GM19328 (cell line): Measurements from ENCODE around the gene PTPRD.
A peak's percentile ranks its signal among the peaks of the same experiment; 100 is the strongest.

ENCODE experiments used
- ATAC-seq: cut with Tn5 transposase; IDR thresholded peaks from one replicate; pipeline ENCODE4 v1.9.1; 2021; ENCODE audit warnings: mild to moderate bottlenecking, moderate library complexity; ENCODE audit not compliant: unreplicated experiment

The PTPRD gene

GRCh38 chr9:9917400-9917799, 695.4 kb downstream of the PTPRD start:
- no peak for ATAC-seq

- ATAC-seq: no peak
These were observed 698.6 kb downstream of the PTPRD start for GRCh38 chr9:9914174-9914573.

DNA sequence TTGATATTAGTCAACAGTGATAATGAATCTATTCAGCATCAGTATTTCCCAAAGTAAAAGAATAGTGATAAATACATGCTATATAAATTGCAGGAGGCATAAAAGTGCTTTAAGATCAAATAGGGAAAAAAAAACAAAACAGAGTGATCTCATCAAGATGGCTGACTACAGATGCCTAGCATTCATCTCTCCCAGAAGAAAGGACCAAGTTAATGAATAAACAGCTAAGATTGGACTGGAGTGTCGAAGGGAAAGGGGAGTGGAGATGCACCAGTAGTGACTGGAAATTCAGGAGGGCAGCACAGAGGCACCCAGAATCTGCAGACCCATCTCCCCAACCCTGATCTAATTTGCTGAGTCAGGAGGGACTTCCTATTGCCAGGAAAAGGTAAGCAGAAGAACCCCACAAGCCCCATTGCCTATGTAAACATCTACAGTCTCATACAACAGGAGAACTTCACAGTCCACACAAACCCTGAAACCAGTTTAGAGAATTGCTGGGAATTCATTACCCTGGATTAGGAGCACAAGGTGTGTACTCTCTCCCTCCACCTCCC, 699.4 kb downstream of the PTPRD start:
- ATAC-seq: no peak

- ATAC-seq: no peak
These were observed 700.3 kb downstream of the PTPRD start for GRCh38 chr9:9912459-9912858.

GRCh38 chr9:9905736-9906135, 707.1 kb downstream of the PTPRD start:
- no peak for ATAC-seq

DNA sequence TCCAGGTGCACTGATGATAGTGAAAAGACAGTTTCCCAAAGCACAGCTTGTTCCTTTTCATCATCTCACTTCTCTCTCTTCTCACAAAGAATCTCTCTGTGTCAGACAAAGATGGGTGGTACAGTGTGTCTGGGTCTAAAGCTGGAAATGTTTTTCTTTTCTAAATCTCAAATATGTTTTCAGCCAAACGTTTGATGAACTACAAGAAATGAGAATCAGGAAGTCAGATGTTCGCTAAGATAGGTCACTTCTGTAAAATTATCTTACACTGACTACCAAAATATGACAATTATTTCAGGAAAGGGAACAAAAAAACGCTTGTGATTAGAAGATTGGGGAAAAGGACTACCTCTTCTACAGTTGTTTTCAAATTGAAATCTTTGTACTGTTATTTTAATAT, 708.8 kb downstream of the PTPRD start:
- ATAC-seq: no peak

- ATAC-seq: no peak
These were observed 711.2 kb downstream of the PTPRD start for GRCh38 chr9:9901624-9902023.

GRCh38 chr9:9893837-9894236, 719.0 kb downstream of the PTPRD start:
- no peak for ATAC-seq

- ATAC-seq: no peak
These were observed 720.6 kb downstream of the PTPRD start for GRCh38 chr9:9892217-9892616.

DNA sequence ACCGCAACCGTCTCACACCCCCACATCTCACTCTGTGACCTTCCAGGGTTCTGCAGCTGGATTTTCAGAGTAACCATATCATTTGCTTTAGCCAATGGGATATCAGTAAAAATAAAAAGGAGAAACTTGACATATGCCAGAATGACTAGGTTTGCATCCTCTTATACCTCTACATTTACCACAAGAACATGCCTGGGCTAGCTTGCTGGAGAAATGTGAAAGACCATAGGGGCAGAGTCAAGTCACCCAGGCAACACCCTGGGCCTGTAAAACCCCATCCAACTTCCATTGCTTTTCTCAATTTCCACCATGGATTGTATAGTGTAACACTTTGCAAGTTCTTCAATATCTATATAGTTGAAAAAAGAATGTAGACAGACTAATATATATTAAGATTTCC, 731.1 kb downstream of the PTPRD start:
- ATAC-seq: no peak

GRCh38 chr9:9874270-9874669, 738.5 kb downstream of the PTPRD start:
- ATAC-seq: no peak

- no peak for ATAC-seq
These were observed 750.5 kb downstream of the PTPRD start for GRCh38 chr9:9862235-9862810.

DNA sequence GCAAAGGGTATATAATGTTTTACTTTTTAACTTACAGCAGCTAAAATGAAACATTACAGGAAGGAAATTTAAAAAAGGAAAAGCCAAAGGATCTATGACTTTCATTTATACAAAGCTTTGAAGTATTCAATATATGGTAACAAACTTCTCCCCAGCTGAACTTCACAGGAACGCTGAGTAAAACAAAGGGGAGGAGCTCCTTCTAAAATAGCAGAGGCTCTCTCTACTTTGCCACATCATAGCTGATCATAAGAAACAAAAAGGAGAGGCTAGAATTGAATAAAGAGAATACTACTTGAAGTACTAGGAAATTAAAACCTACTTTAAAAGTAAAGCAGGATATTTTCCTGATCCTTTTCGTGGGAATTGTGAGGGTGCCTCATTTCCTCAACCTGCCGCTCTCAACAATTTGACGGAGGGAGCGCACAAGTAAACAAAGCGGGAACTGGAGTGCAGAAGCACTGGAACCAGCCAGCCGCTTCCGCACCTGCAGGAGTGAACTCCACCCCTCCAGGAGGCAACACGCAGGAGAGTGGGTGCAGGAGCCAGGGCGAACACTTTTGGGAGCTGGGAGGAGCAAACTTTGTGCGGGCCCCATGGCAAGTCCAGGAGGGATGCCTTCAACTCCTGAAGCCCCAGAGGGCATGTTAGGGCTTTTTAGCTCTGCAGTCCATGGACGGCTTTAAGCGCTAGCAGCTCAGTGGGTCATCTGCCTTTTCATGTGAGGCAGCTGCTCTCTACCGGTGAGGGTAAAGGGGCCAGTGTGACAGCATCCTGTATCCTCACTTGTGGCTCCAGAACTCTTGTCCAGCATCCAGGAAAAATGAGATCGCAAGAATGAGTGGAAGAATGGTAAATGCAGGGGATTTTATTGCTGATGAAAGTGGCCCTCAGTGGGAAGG, 757.4 kb downstream of the PTPRD start:
- ATAC-seq: no peak

DNA sequence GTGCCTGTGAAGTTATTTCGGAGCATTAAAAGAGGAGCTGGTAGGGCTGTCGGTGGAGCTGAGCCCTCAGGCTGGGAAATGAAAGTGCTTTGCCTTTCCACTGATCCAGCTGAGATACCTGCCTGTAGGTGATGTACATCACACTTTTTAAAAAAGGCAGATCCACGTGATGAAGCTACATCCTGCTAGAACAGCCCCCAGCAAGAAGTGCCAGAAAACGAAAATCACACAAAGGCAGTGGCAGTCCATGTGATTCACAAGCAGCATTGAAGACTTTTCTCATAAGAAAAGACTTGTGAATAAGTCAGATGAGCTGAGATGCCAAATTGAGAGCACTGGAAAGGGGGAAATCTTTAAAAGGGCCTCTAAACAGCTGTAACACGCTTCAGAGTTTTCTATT, 765.1 kb downstream of the PTPRD start:
- ATAC-seq: no peak

DNA sequence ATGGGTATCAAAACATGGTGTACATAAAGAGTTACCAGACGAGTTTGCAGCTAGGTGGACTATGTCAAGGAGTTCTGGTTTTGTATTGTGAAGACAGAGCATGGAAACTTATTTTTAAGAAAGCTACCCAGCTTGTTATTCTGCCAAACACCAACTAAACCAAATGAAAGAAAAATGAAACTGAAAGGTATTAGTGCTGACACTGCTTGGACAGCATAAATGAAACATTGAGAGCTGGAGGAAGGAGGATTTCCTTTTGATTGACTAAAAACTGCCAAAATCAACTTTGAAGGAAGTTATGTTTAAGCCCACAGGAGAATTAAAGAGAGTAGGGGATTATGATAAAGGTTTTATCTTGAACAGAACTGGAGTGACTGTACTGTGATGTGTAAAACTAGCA, 766.2 kb downstream of the PTPRD start:
- peak; percentile 81 for ATAC-seq

DNA sequence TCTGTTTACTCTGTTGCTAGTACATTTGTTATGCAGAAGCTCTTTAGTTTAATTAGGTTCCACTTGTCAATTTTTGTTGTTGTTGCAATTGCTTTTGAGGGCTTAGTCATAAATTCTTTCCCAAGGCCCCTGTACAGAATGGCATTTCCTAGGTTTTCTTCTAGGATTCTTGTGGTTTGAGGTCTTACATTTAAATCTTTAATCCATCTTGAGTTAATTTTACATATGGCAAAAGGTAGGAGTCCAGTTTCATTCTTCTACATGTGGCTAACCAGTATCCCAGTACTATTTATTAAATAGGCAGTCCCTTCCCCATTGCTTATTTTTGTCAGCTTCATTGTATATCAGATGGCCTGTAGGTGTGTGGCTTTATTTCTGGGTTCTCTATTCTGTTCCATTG, 792.4 kb downstream of the PTPRD start:
- ATAC-seq: no peak

- no peak for ATAC-seq
These were observed 792.9 kb downstream of the PTPRD start for GRCh38 chr9:9819886-9820285.

GRCh38 chr9:9817176-9817575, 795.6 kb downstream of the PTPRD start:
- no peak for ATAC-seq

GRCh38 chr9:9804109-9804508, 808.7 kb downstream of the PTPRD start:
- ATAC-seq: no peak

DNA sequence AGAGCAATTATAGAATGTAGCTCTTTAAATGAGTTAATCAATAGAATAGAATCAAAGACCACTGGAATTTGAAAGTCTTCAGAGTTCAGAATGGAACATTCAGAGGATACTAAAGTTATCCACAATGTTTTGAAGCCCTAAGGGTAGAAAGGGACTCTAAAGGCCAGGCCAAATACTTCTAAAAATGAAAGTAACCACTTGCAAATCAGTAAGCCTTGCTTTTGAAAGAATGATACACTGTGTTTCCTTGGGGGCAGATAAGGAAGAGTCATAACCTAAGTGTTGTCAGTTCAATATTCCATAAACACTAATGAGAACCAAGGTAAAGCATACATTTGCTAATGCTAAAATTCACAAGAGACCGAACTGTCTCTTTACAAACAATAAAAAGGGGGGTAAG, 813.5 kb downstream of the PTPRD start:
- ATAC-seq: no peak

DNA sequence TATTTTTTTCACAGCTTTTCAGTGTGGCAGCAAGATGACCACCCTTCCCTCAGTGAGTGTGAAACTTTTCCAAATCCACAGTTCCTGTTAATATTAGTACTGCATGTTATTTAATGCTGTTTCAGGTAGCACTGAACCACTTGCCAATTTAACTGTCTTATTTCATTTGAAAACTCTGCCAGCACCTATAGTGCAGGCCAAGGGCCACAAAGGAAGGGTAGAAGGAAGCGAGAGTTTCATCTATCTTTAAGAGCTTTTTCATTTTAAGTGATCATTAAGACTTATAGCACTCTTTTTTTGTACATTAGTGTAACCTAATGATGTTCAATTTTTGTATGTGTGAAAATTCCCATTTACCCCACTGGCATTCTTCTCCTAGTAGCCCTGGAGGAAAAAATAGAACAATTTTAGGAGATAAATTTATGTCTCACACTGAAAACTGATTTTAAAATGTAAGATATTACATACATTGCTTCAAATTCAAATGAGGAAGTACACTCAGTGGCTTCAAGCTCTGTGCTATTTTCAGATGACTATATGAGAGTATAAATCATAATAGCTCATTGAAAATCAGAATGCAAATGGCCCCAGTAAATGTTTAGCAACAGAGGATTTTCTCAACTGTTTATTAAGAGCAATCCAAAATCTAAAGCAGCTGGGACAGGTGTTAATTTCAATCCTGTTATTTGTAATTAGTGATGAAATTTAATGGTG, 820.5 kb downstream of the PTPRD start:
- ATAC-seq: no peak

GRCh38 chr9:9791611-9792010, 821.2 kb downstream of the PTPRD start:
- ATAC-seq: no peak
